Neural cell (in vitro differentiated cells): ENCODE data around the gene CNN3.

ENCODE experiments used
- POLR2AphosphoS5 ChIP-seq: IDR thresholded peaks from 2 replicates; pipeline ENCODE4 v1.6.1; 2012
- TF ChIP-seq, protein P1 (sequence below): fragments of 450-650 bp; IDR thresholded peaks from 2 replicates; pipeline ENCODE4 v1.5.1; 2014; ENCODE audit warnings: antibody characterized with exemption, mild to moderate bottlenecking, moderate library complexity; ENCODE audit not compliant: poor library complexity, severe bottlenecking

GRCh38 chr1:94888201-94888600 is 38.7 kb downstream of the CNN3 start:
- TF ChIP-seq, protein P1, sequence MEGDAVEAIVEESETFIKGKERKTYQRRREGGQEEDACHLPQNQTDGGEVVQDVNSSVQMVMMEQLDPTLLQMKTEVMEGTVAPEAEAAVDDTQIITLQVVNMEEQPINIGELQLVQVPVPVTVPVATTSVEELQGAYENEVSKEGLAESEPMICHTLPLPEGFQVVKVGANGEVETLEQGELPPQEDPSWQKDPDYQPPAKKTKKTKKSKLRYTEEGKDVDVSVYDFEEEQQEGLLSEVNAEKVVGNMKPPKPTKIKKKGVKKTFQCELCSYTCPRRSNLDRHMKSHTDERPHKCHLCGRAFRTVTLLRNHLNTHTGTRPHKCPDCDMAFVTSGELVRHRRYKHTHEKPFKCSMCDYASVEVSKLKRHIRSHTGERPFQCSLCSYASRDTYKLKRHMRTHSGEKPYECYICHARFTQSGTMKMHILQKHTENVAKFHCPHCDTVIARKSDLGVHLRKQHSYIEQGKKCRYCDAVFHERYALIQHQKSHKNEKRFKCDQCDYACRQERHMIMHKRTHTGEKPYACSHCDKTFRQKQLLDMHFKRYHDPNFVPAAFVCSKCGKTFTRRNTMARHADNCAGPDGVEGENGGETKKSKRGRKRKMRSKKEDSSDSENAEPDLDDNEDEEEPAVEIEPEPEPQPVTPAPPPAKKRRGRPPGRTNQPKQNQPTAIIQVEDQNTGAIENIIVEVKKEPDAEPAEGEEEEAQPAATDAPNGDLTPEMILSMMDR = no peak
- TF ChIP-seq POLR2AphosphoS5 = no peak
